Right atrium auricular region (tissue), 2 donors: ENCODE data around the gene RGPD8. TPM values are rescaled to one million over a fixed set of nuclear protein-coding genes. Genes with fewer than 3 reads are reported as not detected.

Experiments
- DNase-seq: peaks from one replicate; pipeline ENCODE4 v3.0.0-alpha.2; 2019; ENCODE audit warnings: low spot score
- H3K27ac ChIP-seq, 2 donors: fragments of 200-600 bp; sonication (generic); 1 replicate in 1 of 2; 2 replicates in 1 of 2; pipeline ENCODE4 v1.5.1; 2016 to 2019
- H3K27me3 ChIP-seq, 2 donors: fragments of 200-600 bp; sonication (generic); one replicate each; pipeline versions ENCODE4 v1.5.1 to v1.6.0; 2017 to 2019
- H3K36me3 ChIP-seq: fragments of 200-600 bp; sonication (generic); one replicate; pipeline ENCODE4 v1.5.1; 2016
- H3K4me1 ChIP-seq, 2 donors: fragments of 200-600 bp; sonication (generic); one replicate each; pipeline versions ENCODE4 v1.5.1 to v1.6.0; 2017 to 2019
- H3K4me3 ChIP-seq, 2 donors: fragments of 200-600 bp; sonication (generic); 1 replicate in 1 of 2; 2 replicates in 1 of 2; pipeline ENCODE4 v1.5.1; 2017 to 2019; ENCODE audit warnings: mild to moderate bottlenecking in 1 of 2, moderate library complexity in 1 of 2
- H3K9me3 ChIP-seq, 2 donors: fragments of 200-600 bp; sonication (generic); one replicate each; pipeline ENCODE4 v1.5.1; 2019
- total RNA-seq, 2 donors: library from RNA; depleted of rRNA; stranded (reverse); fragments of >200 nt; gene quantifications; one replicate each; pipeline ENCODE4 v1.1.0, GENCODE V29; 2016
- TF ChIP-seq, protein P1 (sequence below), 2 donors: fragments of 200-600 bp; sonication (generic); IDR thresholded peaks; one replicate each; pipeline ENCODE4 v1.5.1; 2019; ENCODE audit warnings: antibody characterized with exemption in 2 of 2

Gene RGPD8
- total RNA-seq, 2 donors from 2014 or later, result 8.3 to 8.7 TPM

DNA sequence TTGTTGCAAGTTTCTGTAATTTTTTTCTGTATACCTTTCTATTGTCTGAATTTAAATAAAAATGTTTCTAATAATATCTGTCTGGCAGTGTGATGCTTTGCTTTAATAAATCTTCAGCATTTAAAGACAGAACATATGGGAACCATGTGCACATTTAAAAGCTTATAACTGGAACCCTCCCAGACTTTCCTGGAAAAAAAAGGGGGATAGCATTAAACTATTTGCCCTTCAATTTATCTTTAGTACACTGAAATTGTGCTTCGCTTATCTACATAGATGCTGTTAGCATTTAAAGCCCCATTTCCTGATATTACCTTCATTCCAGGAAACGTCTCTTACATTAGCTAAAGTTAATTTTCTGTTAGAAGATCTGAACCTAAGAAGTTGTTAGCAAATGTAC lies 93.5 kb downstream of the RGPD8 start:
- no peaks in the 10 kb centered on the region for H3K4me1 ChIP-seq
- H3K27me3 ChIP-seq, result no peaks in the 10 kb centered on the region
- no peak for DNase-seq
- H3K36me3 ChIP-seq, result no peaks in the 10 kb centered on the region
- no peaks in the 10 kb centered on the region for H3K9me3 ChIP-seq
- H3K27ac ChIP-seq, result no peak overlapping the region
- H3K4me3 ChIP-seq, result no peak overlapping the region
- TF ChIP-seq, protein P1, sequence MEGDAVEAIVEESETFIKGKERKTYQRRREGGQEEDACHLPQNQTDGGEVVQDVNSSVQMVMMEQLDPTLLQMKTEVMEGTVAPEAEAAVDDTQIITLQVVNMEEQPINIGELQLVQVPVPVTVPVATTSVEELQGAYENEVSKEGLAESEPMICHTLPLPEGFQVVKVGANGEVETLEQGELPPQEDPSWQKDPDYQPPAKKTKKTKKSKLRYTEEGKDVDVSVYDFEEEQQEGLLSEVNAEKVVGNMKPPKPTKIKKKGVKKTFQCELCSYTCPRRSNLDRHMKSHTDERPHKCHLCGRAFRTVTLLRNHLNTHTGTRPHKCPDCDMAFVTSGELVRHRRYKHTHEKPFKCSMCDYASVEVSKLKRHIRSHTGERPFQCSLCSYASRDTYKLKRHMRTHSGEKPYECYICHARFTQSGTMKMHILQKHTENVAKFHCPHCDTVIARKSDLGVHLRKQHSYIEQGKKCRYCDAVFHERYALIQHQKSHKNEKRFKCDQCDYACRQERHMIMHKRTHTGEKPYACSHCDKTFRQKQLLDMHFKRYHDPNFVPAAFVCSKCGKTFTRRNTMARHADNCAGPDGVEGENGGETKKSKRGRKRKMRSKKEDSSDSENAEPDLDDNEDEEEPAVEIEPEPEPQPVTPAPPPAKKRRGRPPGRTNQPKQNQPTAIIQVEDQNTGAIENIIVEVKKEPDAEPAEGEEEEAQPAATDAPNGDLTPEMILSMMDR (IDR thresholded peaks at IDR 0.05), result no peak

DNA sequence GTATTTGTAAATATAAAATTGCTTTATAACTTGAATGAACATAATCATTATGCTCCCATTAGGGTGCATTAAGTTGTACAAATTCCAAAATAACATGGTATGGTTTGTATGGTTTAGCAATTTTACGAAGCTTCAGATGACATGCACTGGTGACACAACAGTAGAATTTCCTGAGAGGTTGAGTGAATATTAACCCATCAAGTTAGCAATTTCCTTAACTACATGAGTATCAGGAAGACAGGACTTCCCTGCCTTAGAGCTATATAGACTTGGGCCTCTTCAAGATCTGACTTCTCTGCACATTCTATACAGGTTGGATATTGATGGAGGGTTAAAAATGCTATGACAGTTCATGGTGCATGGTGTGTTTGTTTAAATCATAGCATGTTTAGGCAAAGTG lies 97.8 kb downstream of the RGPD8 start:
- Histone ChIP-seq H3K27ac (no peak overlapping the region), H3K9me3 (no peaks in the 10 kb centered on the region)
- TF ChIP-seq, protein P1 (IDR thresholded peaks at IDR 0.05), result no peak

DNA sequence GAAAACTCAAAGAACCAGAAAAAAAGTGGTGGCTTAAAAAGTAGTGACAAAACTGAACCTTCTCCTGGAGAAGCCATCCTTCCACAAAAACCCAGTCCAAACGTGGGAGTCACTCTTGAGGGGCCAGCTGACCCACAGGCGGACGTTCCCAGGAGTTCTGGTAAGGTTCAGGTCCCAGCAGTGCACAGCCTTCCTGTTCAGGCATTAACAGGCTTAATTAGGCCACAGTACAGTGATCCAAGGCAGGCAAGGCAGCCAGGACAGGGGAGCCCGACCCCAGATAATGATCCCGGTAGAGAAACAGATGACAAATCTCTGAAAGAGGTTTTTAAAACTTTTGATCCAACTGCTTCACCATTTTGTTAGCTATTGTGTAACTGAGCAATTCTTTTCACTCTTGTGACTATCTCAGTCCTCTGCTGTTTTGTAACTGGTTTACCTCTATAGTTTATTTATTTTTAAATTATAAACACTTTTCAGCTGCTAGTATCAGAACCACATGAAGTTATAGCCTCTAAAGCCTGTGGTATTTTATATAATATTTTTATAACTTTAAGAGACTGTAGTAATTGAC lies 101.2 kb downstream of the RGPD8 start:
- no peaks in the 10 kb centered on the region for H3K9me3 ChIP-seq
- peaks cover 16% of the 10 kb centered on the region for H3K36me3 ChIP-seq
- TF ChIP-seq, protein P1 (IDR thresholded peaks at IDR 0.05), result no peak
- H3K4me1 ChIP-seq, result no peaks in the 10 kb centered on the region
- no peak for DNase-seq
- H3K4me3 ChIP-seq, result no peak overlapping the region
- no peak overlapping the region for H3K27ac ChIP-seq
- no peaks in the 10 kb centered on the region for H3K27me3 ChIP-seq

More for the DNA sequence above, 97.8 kb downstream of the RGPD8 start:
- Histone ChIP-seq H3K36me3 (peaks cover 6% of the 10 kb centered on the region), H3K4me3 (no peak overlapping the region), H3K4me1 (no peaks in the 10 kb centered on the region), H3K27me3 (no peaks in the 10 kb centered on the region)
- DNase-seq, result no peak

DNA sequence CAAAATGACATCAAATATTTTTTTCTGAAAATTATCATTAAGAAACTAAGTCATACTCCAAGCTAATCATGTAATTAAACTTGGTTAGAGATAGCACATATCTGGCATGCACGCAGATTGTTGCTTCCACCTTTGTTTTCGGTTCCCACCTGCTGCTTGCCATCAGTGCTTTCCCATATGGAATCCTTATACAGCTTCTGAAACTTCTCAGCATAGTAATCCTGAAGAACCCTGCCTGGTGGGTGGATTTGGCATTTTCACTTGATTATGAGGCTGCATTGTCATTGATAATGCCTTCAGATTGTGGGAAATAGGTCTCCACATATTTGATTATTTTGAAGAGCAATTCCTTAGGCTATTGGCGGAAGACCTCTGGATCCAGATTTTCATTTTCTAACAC lies 110.5 kb downstream of the RGPD8 start:
- H3K9me3 ChIP-seq, result no peaks in the 10 kb centered on the region
- no peaks in the 10 kb centered on the region for H3K4me1 ChIP-seq
- peaks cover 40% of the 10 kb centered on the region for H3K36me3 ChIP-seq
- DNase-seq, result no peak
- TF ChIP-seq, protein P1 (IDR thresholded peaks at IDR 0.05), result no peak
- no peak overlapping the region for H3K4me3 ChIP-seq
- H3K27me3 ChIP-seq, result no peaks in the 10 kb centered on the region
- H3K27ac ChIP-seq, result no peak overlapping the region

DNA sequence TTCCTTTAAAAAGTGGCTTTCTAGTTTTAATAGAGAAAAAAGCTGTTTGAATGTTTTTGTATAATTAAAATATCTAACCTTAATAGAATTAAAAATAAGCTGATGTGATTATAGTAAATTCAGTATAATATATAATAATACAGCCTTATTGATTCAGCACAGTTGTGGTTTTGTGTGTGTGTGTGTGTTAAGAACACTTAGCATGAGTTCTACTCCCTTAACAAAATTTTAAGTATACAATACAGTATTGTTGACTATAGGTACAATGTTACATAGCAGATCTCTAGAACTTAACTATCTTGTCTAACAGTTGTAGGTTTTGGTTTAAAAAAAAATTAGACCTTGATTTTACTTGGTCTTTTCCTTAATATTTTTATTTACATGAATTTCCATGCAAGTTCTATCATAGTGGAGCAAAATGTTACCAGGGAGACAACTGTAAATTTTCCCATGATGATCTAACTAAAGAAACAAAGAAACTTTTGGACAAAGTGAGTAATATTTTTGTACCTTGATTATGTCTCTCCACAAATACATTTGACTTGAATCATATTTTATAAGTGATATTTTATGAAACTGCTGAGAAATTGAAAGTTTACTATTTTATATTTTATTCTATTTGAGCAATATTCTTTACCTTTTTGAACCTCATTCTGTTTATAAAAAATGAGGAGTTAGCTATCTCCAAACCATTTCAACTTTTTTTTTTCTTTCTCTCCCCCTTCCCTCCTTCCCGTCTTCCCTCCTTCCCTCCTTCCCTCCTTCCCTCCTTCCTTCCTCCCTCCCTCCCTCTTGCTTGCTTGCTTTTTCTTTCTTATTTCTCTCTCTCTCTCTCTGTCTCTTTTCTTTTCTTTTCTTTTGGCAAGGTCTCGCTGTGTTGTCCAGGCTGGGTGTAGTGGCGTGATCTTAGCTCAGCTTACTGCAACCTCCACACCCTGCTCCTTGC lies 111.8 kb downstream of the RGPD8 start:
- Histone ChIP-seq H3K9me3 (no peaks in the 10 kb centered on the region), H3K36me3 (peaks cover 36% of the 10 kb centered on the region), H3K27ac (no peak overlapping the region), H3K4me3 (no peak overlapping the region), H3K27me3 (no peaks in the 10 kb centered on the region), H3K4me1 (no peaks in the 10 kb centered on the region)
- TF ChIP-seq, protein P1 (IDR thresholded peaks at IDR 0.05), result no peak
- no peak for DNase-seq

Other genes with a start within 250 kb of the RGPD8 start
- gene ZC3H8, start 178.6 kb downstream of the RGPD8 start, total RNA-seq, result 1 to 10 TPM; 5.2 to 7.2 TPM
- 10 to 100 TPM; 12.7 to 16.9 TPM for gene ZC3H6, start 158.0 kb downstream of the RGPD8 start, total RNA-seq
- gene TTL, start 48.5 kb upstream of the RGPD8 start, total RNA-seq, result 10 to 100 TPM; 24.9 to 32.4 TPM
- gene POLR1B, start 108.8 kb upstream of the RGPD8 start, total RNA-seq, result 1 to 10 TPM; 5.7 to 6.8 TPM
- 10 to 100 TPM; 27.4 to 29.4 TPM for gene CHCHD5, start 151.0 kb upstream of the RGPD8 start, total RNA-seq
- gene SLC20A1, start 212.3 kb upstream of the RGPD8 start, total RNA-seq, result 10 to 100 TPM; 16.8 to 19.7 TPM